Measurements from ENCODE around the gene MAD1L1.

DNA sequence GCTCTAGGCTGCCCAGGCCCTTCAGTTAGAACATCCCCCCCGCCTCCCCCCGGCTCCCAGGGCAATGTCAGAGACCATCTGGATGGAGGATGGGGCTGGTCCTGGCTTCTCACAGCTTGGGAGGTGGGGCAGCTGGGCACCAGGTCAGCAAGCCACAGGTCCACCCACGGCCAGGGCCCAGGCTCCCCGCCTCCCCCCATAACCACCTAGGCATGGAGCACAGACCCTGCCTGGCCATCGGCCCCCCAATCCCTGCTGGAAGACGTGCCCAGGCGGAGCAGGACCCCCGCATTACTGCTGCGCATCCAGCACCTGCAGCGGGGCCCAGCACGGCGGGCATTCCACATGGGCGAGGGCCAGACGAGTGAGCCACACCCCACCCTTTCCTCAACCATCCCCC lies 393.0 kb downstream of the MAD1L1 start:
- TF ChIP-seq, protein P1, sequence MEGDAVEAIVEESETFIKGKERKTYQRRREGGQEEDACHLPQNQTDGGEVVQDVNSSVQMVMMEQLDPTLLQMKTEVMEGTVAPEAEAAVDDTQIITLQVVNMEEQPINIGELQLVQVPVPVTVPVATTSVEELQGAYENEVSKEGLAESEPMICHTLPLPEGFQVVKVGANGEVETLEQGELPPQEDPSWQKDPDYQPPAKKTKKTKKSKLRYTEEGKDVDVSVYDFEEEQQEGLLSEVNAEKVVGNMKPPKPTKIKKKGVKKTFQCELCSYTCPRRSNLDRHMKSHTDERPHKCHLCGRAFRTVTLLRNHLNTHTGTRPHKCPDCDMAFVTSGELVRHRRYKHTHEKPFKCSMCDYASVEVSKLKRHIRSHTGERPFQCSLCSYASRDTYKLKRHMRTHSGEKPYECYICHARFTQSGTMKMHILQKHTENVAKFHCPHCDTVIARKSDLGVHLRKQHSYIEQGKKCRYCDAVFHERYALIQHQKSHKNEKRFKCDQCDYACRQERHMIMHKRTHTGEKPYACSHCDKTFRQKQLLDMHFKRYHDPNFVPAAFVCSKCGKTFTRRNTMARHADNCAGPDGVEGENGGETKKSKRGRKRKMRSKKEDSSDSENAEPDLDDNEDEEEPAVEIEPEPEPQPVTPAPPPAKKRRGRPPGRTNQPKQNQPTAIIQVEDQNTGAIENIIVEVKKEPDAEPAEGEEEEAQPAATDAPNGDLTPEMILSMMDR (IDR thresholded peaks at IDR 0.05): no peak
- TF ChIP-seq TCF7 (CRISPR knock-in tag; IDR thresholded peaks at IDR 0.05; ENCODE audit: low read depth) (no peak), CREB1 (CRISPR knock-in tag; IDR thresholded peaks at IDR 0.05) (no peak)
- TF ChIP-seq, protein P2, sequence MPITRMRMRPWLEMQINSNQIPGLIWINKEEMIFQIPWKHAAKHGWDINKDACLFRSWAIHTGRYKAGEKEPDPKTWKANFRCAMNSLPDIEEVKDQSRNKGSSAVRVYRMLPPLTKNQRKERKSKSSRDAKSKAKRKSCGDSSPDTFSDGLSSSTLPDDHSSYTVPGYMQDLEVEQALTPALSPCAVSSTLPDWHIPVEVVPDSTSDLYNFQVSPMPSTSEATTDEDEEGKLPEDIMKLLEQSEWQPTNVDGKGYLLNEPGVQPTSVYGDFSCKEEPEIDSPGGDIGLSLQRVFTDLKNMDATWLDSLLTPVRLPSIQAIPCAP (CRISPR knock-in tag; IDR thresholded peaks at IDR 0.05): no peak
- TF ChIP-seq, protein P3, sequence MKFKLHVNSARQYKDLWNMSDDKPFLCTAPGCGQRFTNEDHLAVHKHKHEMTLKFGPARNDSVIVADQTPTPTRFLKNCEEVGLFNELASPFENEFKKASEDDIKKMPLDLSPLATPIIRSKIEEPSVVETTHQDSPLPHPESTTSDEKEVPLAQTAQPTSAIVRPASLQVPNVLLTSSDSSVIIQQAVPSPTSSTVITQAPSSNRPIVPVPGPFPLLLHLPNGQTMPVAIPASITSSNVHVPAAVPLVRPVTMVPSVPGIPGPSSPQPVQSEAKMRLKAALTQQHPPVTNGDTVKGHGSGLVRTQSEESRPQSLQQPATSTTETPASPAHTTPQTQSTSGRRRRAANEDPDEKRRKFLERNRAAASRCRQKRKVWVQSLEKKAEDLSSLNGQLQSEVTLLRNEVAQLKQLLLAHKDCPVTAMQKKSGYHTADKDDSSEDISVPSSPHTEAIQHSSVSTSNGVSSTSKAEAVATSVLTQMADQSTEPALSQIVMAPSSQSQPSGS (CRISPR knock-in tag; IDR thresholded peaks at IDR 0.05; ENCODE audit: borderline replicate concordance, low read depth): no peak
- TF ChIP-seq, protein P4, sequence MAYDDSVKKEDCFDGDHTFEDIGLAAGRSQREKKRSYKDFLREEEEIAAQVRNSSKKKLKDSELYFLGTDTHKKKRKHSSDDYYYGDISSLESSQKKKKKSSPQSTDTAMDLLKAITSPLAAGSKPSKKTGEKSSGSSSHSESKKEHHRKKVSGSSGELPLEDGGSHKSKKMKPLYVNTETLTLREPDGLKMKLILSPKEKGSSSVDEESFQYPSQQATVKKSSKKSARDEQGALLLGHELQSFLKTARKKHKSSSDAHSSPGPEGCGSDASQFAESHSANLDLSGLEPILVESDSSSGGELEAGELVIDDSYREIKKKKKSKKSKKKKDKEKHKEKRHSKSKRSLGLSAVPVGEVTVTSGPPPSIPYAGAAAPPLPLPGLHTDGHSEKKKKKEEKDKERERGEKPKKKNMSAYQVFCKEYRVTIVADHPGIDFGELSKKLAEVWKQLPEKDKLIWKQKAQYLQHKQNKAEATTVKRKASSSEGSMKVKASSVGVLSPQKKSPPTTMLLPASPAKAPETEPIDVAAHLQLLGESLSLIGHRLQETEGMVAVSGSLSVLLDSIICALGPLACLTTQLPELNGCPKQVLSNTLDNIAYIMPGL (CRISPR knock-in tag; IDR thresholded peaks at IDR 0.05): no peak
- TF ChIP-seq, protein P5, sequence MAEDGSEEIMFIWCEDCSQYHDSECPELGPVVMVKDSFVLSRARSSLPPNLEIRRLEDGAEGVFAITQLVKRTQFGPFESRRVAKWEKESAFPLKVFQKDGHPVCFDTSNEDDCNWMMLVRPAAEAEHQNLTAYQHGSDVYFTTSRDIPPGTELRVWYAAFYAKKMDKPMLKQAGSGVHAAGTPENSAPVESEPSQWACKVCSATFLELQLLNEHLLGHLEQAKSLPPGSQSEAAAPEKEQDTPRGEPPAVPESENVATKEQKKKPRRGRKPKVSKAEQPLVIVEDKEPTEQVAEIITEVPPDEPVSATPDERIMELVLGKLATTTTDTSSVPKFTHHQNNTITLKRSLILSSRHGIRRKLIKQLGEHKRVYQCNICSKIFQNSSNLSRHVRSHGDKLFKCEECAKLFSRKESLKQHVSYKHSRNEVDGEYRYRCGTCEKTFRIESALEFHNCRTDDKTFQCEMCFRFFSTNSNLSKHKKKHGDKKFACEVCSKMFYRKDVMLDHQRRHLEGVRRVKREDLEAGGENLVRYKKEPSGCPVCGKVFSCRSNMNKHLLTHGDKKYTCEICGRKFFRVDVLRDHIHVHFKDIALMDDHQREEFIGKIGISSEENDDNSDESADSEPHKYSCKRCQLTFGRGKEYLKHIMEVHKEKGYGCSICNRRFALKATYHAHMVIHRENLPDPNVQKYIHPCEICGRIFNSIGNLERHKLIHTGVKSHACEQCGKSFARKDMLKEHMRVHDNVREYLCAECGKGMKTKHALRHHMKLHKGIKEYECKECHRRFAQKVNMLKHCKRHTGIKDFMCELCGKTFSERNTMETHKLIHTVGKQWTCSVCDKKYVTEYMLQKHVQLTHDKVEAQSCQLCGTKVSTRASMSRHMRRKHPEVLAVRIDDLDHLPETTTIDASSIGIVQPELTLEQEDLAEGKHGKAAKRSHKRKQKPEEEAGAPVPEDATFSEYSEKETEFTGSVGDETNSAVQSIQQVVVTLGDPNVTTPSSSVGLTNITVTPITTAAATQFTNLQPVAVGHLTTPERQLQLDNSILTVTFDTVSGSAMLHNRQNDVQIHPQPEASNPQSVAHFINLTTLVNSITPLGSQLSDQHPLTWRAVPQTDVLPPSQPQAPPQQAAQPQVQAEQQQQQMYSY (CRISPR knock-in tag; IDR thresholded peaks at IDR 0.05): no peak
